D721Med (cell line): ENCODE measurements around the gene MEGF6.

Experiments used
- DNase-seq: peaks from one replicate; pipeline ENCODE4 v3.0.0; 2011; ENCODE audit warnings: low spot score; ENCODE audit not compliant: insufficient read length
- FAIRE-seq: peaks from 2 replicates; lab custom pipeline; 2011; peaks lifted over from hg19 to GRCh38; lab: Jason Lieb, UNC
- TF ChIP-seq, protein P1 (sequence below): IDR thresholded peaks from 2 replicates; pipeline ENCODE4 v1.5.1; 2012; ENCODE audit warnings: mild to moderate bottlenecking, control low read depth; ENCODE audit not compliant: insufficient read depth; ENCODE audit errors: missing control alignments

MEGF6 gene

DNA sequence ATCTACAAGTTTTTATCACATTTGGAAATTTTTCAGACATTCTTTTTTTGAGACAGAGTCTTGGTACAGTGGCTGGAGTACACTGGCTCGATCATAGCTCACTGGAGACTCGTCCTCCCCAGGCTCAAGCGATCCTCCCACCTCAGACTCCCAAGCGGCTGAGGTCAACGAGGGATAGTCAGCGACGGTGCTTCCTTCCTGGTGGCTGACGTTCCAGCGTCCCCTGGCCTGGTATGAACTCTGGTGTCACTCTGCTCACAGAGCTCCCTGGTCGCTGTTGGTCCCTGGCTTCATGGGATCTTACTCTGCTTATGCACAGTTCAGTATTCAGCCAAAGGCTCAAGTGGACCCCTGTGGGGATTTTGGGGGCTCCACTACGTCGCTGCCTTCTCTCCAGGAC lies 160.3 kb downstream of the MEGF6 start:
- no peak for FAIRE-seq
- TF ChIP-seq, protein P1, sequence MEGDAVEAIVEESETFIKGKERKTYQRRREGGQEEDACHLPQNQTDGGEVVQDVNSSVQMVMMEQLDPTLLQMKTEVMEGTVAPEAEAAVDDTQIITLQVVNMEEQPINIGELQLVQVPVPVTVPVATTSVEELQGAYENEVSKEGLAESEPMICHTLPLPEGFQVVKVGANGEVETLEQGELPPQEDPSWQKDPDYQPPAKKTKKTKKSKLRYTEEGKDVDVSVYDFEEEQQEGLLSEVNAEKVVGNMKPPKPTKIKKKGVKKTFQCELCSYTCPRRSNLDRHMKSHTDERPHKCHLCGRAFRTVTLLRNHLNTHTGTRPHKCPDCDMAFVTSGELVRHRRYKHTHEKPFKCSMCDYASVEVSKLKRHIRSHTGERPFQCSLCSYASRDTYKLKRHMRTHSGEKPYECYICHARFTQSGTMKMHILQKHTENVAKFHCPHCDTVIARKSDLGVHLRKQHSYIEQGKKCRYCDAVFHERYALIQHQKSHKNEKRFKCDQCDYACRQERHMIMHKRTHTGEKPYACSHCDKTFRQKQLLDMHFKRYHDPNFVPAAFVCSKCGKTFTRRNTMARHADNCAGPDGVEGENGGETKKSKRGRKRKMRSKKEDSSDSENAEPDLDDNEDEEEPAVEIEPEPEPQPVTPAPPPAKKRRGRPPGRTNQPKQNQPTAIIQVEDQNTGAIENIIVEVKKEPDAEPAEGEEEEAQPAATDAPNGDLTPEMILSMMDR: no peak
- DNase-seq: no peak

DNA sequence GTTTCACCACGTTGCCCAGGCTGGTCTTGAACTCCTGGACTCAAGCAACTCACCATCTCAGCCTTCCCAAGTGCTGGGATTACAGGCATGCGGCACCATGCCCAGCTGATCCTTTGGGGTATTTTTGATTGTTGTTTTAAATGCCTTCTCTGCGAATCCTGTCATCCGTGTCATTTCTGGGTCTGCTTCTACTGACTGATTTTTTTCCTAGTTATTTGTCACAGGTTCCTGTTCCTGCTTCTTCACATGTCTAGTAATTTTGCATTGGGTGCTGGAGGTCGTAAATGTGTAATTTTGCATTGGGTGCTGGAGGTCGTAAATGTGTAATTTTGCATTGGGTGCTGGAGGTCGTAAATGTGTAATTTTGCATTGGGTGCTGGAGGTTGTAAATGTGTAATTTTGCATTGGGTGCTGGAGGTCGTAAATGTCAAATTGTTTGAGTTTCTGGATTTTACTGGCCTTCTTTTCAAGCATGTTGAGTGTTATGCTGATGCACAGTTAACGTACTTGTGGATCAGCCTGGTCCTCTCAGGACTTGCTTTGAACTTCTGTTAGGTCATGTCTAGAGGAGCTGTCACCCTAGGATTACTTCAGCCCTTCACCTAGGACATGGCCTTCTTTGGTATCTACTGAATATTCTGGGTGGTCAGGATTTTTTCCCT lies 161.0 kb downstream of the MEGF6 start:
- no peak for FAIRE-seq
- TF ChIP-seq, protein P1: no peak
- no peak for DNase-seq

DNA sequence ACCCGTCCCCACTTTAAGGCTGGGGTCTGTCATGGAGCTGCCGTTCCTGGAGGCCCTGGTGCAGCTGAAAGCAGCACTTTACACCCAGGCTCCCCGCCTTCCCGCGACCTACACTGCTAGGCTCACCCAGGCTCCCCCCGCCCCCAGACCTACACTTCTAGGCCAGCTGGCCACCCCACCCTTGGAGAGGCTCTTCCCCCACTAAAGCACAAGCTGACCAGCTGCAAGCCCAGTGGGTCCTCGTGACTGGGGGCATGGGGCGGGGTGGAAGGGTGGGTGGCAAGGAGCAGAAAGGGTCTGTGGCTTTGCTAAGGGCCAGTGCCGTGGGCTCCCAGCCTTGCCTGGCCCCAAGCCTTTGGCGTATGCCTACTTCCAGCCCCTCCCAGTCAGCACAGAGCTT lies 166.6 kb downstream of the MEGF6 start:
- TF ChIP-seq, protein P1: no peak
- no peak for DNase-seq
- no peak for FAIRE-seq

DNA sequence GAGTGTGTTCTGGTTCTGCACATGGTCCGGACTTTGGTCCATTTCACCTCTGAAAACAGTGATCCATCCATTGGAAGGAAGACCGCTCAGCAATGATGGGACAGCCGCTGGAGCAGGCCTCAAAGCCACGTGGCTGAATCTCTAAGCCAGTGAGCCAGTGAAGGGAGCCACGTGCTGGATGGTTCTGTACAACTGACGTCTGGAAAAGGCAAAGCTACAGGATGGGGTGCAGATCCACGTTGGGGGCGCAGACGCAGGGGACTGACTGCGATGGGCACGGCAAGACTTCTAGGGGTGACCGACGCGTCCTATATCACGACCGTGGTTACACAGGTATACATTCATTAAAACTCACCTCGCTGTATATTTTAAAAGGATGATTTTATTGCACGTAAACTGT lies 167.0 kb downstream of the MEGF6 start:
- FAIRE-seq (no peak), DNase-seq (no peak)
- TF ChIP-seq, protein P1: no peak

DNA sequence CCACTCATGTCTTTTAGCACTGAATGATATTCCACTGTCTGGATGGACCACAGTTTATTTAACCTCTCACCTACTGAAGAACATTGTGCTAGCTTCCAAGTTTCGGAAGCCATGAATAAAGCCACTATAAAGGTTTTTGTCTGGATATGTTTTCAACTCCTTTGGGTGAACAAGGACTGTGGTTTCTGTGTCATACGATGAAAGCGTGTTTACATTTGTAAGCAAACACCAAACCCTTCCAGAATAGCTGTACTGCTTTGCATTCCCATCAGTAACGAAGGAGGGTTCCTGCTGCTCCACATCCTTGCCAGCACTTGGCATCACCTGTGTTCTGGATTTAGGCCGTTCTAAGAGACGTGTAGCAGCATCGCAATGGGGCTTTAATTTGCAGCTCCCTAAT lies 167.5 kb downstream of the MEGF6 start:
- FAIRE-seq (no peak), DNase-seq (no peak)
- TF ChIP-seq, protein P1: no peak

DNA sequence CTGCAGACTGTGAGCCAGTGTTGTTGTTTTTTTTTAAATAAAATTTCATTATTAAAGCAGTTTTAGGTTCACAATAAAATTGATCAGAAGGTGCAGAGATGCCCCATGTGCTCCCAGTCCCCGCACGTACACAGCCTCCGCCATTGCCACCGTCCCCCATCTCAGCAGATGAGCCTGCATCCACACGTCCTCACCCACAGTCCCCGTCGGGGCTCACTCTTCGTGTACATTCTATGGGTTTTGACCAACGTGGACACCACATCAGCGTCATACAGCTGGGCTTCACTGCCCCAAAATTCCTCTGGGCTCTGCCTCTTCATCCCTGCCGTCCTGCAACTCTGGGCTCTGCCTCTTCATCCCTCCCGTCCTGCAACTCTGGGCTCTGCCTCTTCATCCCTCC lies 168.4 kb downstream of the MEGF6 start:
- FAIRE-seq (no peak), DNase-seq (no peak)
- TF ChIP-seq, protein P1: no peak

DNA sequence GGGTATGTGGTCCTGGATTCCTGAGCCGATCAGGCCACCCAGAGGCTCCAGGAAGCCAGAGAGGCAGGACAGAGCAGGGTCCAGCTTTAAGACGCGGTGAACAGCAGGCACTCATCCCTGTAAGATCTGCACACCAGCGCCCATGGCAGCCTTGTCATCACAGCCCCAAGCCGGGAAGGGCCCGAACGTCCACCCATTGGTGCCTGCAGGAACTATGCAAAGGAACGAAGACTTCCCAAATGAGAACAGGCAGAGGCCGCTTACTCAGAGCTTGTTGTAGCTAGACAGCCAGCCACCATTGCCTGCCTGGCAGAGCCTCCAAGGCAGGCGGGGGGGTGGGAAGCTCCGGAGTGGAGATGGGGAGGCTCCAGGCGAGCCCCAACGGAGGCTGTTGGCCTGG lies 169.0 kb downstream of the MEGF6 start:
- FAIRE-seq (no peak), DNase-seq (no peak)
- TF ChIP-seq, protein P1: no peak
